ENCODE measurements around the gene TET3. TPM values are rescaled to one million over a fixed set of nuclear protein-coding genes. Genes with fewer than 3 reads are reported as not detected.

Gene TET3
- total and polyA plus RNA-seq, 2 experiments from 2014 or later, result 3.6 to 19.9 TPM

DNA sequence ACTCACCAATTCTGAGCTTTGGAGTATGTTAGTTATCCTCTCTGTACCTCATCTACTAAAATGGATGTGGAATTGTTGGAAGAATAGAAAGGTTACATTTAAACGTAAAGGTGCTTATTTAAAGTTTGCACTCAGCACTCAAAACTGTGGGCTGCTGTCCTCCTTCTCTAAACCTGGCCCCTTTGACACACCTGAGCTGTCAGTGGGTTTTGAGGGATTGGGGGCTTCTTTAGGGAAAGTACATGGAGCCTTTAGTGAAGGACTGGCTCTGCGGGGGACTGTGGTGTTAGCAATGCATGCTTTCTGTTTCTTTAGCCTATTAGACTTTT, 47.2 kb downstream of the TET3 start (continued):
- TF ChIP-seq, protein P1, sequence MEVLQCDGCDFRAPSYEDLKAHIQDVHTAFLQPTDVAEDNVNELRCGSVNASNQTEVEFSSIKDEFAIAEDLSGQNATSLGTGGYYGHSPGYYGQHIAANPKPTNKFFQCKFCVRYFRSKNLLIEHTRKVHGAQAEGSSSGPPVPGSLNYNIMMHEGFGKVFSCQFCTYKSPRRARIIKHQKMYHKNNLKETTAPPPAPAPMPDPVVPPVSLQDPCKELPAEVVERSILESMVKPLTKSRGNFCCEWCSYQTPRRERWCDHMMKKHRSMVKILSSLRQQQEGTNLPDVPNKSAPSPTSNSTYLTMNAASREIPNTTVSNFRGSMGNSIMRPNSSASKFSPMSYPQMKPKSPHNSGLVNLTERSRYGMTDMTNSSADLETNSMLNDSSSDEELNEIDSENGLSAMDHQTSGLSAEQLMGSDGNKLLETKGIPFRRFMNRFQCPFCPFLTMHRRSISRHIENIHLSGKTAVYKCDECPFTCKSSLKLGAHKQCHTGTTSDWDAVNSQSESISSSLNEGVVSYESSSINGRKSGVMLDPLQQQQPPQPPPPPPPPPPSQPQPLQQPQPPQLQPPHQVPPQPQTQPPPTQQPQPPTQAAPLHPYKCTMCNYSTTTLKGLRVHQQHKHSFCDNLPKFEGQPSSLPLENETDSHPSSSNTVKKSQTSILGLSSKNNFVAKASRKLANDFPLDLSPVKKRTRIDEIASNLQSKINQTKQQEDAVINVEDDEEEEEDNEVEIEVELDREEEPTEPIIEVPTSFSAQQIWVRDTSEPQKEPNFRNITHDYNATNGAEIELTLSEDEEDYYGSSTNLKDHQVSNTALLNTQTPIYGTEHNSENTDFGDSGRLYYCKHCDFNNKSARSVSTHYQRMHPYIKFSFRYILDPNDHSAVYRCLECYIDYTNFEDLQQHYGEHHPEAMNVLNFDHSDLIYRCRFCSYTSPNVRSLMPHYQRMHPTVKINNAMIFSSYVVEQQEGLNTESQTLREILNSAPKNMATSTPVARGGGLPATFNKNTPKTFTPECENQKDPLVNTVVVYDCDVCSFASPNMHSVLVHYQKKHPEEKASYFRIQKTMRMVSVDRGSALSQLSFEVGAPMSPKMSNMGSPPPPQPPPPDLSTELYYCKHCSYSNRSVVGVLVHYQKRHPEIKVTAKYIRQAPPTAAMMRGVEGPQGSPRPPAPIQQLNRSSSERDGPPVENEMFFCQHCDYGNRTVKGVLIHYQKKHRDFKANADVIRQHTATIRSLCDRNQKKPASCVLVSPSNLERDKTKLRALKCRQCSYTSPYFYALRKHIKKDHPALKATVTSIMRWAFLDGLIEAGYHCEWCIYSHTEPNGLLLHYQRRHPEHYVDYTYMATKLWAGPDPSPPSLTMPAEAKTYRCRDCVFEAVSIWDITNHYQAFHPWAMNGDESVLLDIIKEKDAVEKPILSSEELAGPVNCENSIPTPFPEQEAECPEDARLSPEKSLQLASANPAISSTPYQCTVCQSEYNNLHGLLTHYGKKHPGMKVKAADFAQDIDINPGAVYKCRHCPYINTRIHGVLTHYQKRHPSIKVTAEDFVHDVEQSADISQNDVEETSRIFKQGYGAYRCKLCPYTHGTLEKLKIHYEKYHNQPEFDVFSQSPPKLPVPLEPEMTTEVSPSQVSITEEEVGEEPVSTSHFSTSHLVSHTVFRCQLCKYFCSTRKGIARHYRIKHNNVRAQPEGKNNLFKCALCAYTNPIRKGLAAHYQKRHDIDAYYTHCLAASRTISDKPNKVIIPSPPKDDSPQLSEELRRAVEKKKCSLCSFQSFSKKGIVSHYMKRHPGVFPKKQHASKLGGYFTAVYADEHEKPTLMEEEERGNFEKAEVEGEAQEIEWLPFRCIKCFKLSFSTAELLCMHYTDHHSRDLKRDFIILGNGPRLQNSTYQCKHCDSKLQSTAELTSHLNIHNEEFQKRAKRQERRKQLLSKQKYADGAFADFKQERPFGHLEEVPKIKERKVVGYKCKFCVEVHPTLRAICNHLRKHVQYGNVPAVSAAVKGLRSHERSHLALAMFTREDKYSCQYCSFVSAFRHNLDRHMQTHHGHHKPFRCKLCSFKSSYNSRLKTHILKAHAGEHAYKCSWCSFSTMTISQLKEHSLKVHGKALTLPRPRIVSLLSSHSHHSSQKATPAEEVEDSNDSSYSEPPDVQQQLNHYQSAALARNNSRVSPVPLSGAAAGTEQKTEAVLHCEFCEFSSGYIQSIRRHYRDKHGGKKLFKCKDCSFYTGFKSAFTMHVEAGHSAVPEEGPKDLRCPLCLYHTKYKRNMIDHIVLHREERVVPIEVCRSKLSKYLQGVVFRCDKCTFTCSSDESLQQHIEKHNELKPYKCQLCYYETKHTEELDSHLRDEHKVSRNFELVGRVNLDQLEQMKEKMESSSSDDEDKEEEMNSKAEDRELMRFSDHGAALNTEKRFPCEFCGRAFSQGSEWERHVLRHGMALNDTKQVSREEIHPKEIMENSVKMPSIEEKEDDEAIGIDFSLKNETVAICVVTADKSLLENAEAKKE (CRISPR knock-in tag; IDR thresholded peaks at IDR 0.05), result no peak
- TF ChIP-seq STAT1 (IDR thresholded peaks at IDR 0.05; ENCODE audit: unreplicated experiment), result no peak
- TF ChIP-seq, protein P2, sequence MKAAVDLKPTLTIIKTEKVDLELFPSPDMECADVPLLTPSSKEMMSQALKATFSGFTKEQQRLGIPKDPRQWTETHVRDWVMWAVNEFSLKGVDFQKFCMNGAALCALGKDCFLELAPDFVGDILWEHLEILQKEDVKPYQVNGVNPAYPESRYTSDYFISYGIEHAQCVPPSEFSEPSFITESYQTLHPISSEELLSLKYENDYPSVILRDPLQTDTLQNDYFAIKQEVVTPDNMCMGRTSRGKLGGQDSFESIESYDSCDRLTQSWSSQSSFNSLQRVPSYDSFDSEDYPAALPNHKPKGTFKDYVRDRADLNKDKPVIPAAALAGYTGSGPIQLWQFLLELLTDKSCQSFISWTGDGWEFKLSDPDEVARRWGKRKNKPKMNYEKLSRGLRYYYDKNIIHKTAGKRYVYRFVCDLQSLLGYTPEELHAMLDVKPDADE (IDR thresholded peaks at IDR 0.05), result no peak

DNA sequence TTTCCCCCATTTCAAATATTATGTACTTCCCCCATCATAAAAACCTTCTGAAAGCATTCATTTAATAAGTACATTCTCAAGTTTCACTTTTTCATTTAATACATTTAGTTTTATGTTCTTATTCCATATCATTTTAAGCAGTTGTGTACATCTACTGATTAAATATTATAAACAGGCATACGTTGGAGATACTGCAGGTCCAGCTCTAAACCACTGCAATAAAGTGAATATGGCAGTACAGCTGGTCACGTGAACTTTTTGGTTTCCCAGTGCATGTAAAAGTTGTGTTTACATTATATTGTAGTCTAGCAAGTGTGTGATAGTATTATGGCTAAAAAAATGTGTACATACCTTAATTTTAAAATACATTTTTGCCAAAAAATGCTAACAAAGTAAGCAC, 48.7 kb downstream of the TET3 start:
- Histone ChIP-seq H4K20me1 (replicated peaks; ENCODE audit: insufficient read depth) (peaks cover 44% of the 10 kb centered on the region), H3K79me2 (replicated peaks; ENCODE audit: insufficient read depth) (peaks cover 99% of the 10 kb centered on the region)
- H3K4me3 Mint-ChIP-seq, result no peak overlapping the region
- TF ChIP-seq ZNF331 (CRISPR knock-in tag; IDR thresholded peaks at IDR 0.05; ENCODE audit: low read depth) (no peak), POLR2AphosphoS5 (IDR thresholded peaks at IDR 0.05; ENCODE audit: low read depth) (no peak), ZNF114 (CRISPR knock-in tag; IDR thresholded peaks at IDR 0.05) (no peak), JUNB (IDR thresholded peaks at IDR 0.05; ENCODE audit: unreplicated experiment) (no peak), EZH2phosphoT487 (IDR thresholded peaks at IDR 0.05; ENCODE audit: unreplicated experiment) (no peak), CREB1 (CRISPR knock-in tag; IDR thresholded peaks at IDR 0.05; ENCODE audit: low read depth) (no peak), EZH2 (IDR thresholded peaks at IDR 0.05; ENCODE audit: low read depth, unreplicated experiment) (no peak)
- TF ChIP-seq, protein P3, sequence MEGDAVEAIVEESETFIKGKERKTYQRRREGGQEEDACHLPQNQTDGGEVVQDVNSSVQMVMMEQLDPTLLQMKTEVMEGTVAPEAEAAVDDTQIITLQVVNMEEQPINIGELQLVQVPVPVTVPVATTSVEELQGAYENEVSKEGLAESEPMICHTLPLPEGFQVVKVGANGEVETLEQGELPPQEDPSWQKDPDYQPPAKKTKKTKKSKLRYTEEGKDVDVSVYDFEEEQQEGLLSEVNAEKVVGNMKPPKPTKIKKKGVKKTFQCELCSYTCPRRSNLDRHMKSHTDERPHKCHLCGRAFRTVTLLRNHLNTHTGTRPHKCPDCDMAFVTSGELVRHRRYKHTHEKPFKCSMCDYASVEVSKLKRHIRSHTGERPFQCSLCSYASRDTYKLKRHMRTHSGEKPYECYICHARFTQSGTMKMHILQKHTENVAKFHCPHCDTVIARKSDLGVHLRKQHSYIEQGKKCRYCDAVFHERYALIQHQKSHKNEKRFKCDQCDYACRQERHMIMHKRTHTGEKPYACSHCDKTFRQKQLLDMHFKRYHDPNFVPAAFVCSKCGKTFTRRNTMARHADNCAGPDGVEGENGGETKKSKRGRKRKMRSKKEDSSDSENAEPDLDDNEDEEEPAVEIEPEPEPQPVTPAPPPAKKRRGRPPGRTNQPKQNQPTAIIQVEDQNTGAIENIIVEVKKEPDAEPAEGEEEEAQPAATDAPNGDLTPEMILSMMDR (conservative IDR thresholded peaks at IDR 0.05; ENCODE audit: low read depth in 2 of 2), result no peak
- TF ChIP-seq, protein P2 (IDR thresholded peaks at IDR 0.05), result no peak

More for the DNA sequence above, 48.7 kb downstream of the TET3 start:
- Histone ChIP-seq H3K36me3 (ENCODE audit: insufficient read depth) (no peaks in the 10 kb centered on the region), H3K27ac (ENCODE audit: low read depth) (no peak overlapping the region), H3K4me3 (no peak overlapping the region), H2AFZ (no peak overlapping the region), H3F3A (replicated peaks; ENCODE audit: low read depth) (no peaks in the 10 kb centered on the region), H3K4me1 (ENCODE audit: insufficient read depth) (peaks cover 34% of the 10 kb centered on the region), H3K9me2 (ENCODE audit: insufficient read depth) (0 out of 2 replicates have a peak, but pooled peaks cover 2% of the 10 kb centered on the region), H3K4me2 (no peak overlapping the region), H3K27me3 (ENCODE audit: insufficient read depth) (no peaks in the 10 kb centered on the region)
- no peak overlapping the region for H3K27ac Mint-ChIP-seq
- ATAC-seq (no peak), DNase-seq (ENCODE audit: low spot score) (no peak)
- peaks cover 41% of the 10 kb centered on the region for H3K4me1 Mint-ChIP-seq
- peaks cover 2% of the 10 kb centered on the region; the same call in 2 of the 3 replicates for H3K36me3 Mint-ChIP-seq (ENCODE audit: low read depth)
- H3K9me3 Mint-ChIP-seq, result peaks cover 1% of the 10 kb centered on the region; the same call in 2 of the 3 replicates
- peaks cover 10% of the 10 kb centered on the region for H3K27me3 Mint-ChIP-seq (ENCODE audit: insufficient read depth, low read depth, poor library complexity)
